GM10266 (cell line): ENCODE results near the gene EIPR1.
"Not testable (repeated sequence)": the region's sequence is repeated elsewhere in the genome, so short reads cannot be mapped to it uniquely, and the experiment has no call there.

Experiments
- DNase-seq: peaks from one replicate; pipeline ENCODE4 v3.0.0; 2012; ENCODE audit errors: extremely low spot score
- TF ChIP-seq, protein P1 (sequence below): IDR thresholded peaks from 2 replicates; pipeline ENCODE4 v1.5.1; 2012; ENCODE audit warnings: mild to moderate bottlenecking, low read depth; ENCODE audit not compliant: control insufficient read depth, insufficient read depth; ENCODE audit errors: missing control alignments

Gene EIPR1

DNA sequence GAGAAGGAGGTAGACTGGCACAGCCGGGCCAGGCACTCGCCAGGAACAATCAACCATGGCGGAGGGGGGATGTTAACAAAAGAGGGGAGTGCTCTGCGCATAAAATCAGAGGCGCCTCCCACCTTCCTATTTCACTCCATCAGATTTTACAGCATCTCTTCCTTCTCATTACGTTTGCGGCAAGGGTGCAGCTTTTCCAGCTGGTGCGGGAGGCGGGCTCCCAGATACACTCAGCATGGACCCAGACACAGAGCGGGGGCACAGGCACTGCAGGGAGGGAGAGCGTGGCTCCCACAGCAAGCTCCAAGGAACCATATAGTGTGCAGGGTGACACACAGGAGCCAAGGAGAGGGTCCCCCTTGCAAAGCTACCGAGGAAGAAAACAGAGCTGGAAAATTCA lies 176.3 kb downstream of the EIPR1 start:
- TF ChIP-seq, protein P1, sequence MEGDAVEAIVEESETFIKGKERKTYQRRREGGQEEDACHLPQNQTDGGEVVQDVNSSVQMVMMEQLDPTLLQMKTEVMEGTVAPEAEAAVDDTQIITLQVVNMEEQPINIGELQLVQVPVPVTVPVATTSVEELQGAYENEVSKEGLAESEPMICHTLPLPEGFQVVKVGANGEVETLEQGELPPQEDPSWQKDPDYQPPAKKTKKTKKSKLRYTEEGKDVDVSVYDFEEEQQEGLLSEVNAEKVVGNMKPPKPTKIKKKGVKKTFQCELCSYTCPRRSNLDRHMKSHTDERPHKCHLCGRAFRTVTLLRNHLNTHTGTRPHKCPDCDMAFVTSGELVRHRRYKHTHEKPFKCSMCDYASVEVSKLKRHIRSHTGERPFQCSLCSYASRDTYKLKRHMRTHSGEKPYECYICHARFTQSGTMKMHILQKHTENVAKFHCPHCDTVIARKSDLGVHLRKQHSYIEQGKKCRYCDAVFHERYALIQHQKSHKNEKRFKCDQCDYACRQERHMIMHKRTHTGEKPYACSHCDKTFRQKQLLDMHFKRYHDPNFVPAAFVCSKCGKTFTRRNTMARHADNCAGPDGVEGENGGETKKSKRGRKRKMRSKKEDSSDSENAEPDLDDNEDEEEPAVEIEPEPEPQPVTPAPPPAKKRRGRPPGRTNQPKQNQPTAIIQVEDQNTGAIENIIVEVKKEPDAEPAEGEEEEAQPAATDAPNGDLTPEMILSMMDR: no peak

DNA sequence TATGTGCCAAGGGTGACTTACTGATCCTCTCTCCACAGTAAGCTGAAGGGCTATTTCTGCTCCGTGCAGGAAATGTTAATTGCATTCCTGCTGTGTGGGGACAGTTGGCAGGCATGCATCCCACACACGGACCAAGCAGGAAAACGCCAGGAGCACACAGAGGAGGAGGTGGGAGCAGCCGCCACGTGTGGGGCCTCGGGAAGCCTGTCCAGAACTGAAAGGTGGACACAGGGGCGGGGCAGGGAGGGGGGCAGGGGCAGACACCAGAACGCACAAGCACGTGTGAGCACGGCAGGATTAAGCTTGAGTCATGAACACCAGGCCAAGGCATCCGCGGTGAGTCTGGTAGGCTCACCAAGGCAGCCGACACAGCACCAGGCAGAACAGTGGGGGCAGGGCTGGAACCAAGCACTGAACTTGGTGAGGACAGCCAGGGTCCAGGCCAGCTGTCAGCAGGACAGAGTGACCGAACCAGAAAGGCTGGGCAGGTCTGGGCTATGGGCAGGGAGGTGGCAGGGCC lies 177.1 kb downstream of the EIPR1 start:
- TF ChIP-seq, protein P1: no peak
- DNase-seq: no peak

More for the DNA sequence above, 176.3 kb downstream of the EIPR1 start:
- DNase-seq: no peak

DNA sequence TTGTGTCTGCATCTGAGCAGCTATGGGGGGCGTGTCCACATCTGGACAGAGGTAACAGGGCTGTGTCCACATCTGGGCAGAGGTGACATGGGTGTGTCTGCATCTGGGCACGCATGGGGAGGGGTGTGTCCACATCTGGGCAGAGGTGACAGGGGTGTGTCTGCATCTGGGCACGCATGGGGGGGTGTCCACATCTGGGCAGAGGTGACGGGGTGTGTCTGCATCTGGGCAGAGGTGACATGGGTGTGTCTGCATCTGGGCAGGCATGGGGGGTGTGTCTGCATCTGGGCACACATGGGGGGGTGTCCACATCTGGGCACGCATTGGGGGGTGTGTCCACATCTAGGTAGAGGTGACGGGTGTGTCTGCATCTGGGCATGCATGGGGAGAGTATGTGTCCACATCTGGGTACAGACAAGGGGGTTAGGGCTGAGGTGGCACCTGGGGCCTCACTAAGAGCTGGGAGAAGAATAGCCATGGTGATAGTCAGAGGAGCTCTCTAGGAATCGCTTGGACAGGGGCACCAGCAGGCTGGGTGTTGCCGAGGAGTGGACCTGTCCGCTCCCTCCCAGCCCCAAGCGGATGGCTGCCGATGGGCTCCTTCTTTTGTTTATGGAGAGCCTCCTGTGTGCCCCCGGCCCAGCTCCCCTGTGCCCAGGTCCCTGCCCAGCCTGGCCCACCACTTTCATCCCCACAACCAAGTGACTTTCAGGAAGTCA lies 177.8 kb downstream of the EIPR1 start:
- TF ChIP-seq, protein P1: no peak
- DNase-seq: no peak

GRCh38 chr2:3198671-3199192 lies 178.9 kb downstream of the EIPR1 start:
- DNase-seq: not testable (repeated sequence)

GRCh38 chr2:3198119-3198518 lies 179.5 kb downstream of the EIPR1 start:
- TF ChIP-seq, protein P1: peak; percentile 22
- DNase-seq: no peak

DNA sequence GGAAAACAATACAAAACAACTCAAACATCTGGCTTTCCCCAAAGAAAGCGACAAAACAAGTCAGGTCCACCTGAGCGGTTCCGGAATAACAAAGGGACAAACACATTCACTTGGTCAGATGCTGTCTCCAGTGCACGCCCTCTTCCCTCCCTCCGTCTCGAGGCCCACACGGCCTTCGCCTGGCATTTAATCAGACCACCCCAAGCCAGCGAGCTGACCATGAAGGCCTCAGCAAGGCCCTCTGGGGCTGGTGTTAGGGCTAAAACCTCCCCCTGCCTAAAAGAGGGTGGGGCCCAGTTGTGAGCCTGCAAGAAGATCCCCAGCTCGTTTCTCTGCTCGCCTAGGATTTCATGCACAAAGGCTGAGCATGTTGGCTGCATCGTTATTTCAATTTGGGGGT lies 180.3 kb downstream of the EIPR1 start:
- TF ChIP-seq, protein P1: no peak
- DNase-seq: no peak

GRCh38 chr2:3196716-3197115 lies 180.9 kb downstream of the EIPR1 start:
- TF ChIP-seq, protein P1: no peak
- DNase-seq: no peak
